ENCODE data around the gene NAA30. TPM values are rescaled to one million over a fixed set of nuclear protein-coding genes. Genes with fewer than 3 reads are reported as not detected.

Gene NAA30
- total and polyA plus RNA-seq, 2 of the 8 experiments (the other 6 are each of a cell fraction or from before 2014, with no cell fraction given), result 4.2 to 21.9 TPM

- Histone ChIP-seq H3K4me1 (replicated peaks in 1 of 4; ENCODE audit: control insufficient read depth in 3 of 4, insufficient read depth in 4 of 4, low read length in 3 of 4) (no peaks in the 10 kb centered on the region), H4K91ac (replicated peaks; ENCODE audit: insufficient read length, low read length) (no peak overlapping the region), H3K79me1 (ENCODE audit: low read depth, low read length) (no peaks in the 10 kb centered on the region), H3K18ac (ENCODE audit: extremely low read depth, low read length) (no peak overlapping the region), H3K27ac (ENCODE audit: low read depth, low read length) (no peak overlapping the region), H3K4ac (replicated peaks; ENCODE audit: insufficient read length, low read depth, low read length) (no peak overlapping the region), H2AFZ (ENCODE audit: low read length) (no peak overlapping the region), H3K4me3 (ENCODE audit: extremely low read depth in 1 of 4, insufficient read depth in 2 of 4, low read depth in 3 of 4, low read length in 4 of 4) (no peak overlapping the region), H2BK120ac (replicated peaks; ENCODE audit: low read depth, low read length) (no peak overlapping the region), H3K9me3 (ENCODE audit: insufficient read depth in 2 of 2, low read depth in 1 of 2, low read length in 1 of 2) (no peaks in the 10 kb centered on the region), H3K23me2 (ENCODE audit: low read depth, low read length) (no peaks in the 10 kb centered on the region), H2BK20ac (ENCODE audit: low read length) (no peak overlapping the region), H3K9ac (replicated peaks in 1 of 4; ENCODE audit: extremely low read depth in 1 of 4, low read depth in 3 of 4, low read length in 3 of 4) (no peak overlapping the region), H2AK5ac (ENCODE audit: low read depth, low read length) (no peak overlapping the region), H4K5ac (ENCODE audit: insufficient read length, low read depth, low read length) (no peak overlapping the region), H3K36me3 (ENCODE audit: control insufficient read depth in 2 of 4, insufficient read depth in 4 of 4, low read length in 3 of 4) (no peaks in the 10 kb centered on the region), H3K4me2 (ENCODE audit: insufficient read depth in 1 of 2, low read depth in 2 of 2, low read length in 2 of 2) (no peak overlapping the region), H3K14ac (ENCODE audit: insufficient read length) (no peak overlapping the region), H3K23ac (ENCODE audit: insufficient read length) (no peak overlapping the region), H3K56ac (replicated peaks; ENCODE audit: insufficient read length, low read depth, low read length) (no peak overlapping the region), H2BK15ac (ENCODE audit: low read length) (no peak overlapping the region), H3K79me2 (ENCODE audit: control insufficient read depth in 1 of 2, insufficient read depth in 2 of 2, low read length in 2 of 2) (no peaks in the 10 kb centered on the region), H4K20me1 (replicated peaks in 1 of 2; ENCODE audit: control insufficient read depth in 1 of 2, insufficient read depth in 2 of 2, low read length in 2 of 2) (peaks cover 0 to 1% of the 10 kb centered on the region in 2 experiments), H2BK12ac (ENCODE audit: low read depth, low read length) (no peak overlapping the region), H3K27me3 (replicated peaks in 1 of 4; ENCODE audit: control insufficient read depth in 3 of 4, extremely low read depth in 1 of 4, insufficient read depth in 3 of 4, low read length in 3 of 4) (no peaks in the 10 kb centered on the region), H4K8ac (ENCODE audit: extremely low read depth, insufficient read depth, low read length) (no peak overlapping the region), H2BK5ac (ENCODE audit: low read depth, low read length) (no peak overlapping the region)
- POLR2A ChIA-PET (ENCODE audit: partially characterized antibody), result no interaction called here
- WGBS, 2 experiments (ENCODE audit: extremely low coverage in 1 of 2, insufficient coverage in 1 of 2, insufficient read length in 1 of 2, insufficient replicate concordance in 2 of 2, low coverage in 1 of 2, low lambda C conversion rate in 2 of 2, missing lambda C conversion rate in 1 of 2), result 92% methylated on average over 5 of the region's 5 CpGs; no CpG with 5 or more reads in 1 of the 2 experiments
- DNase-seq (ENCODE audit: low read depth in 1 of 2, low spot score in 2 of 2) (no peak), FAIRE-seq (no peak)
- CTCF ChIA-PET (ENCODE audit: partially characterized antibody), result no interaction called here
- TF ChIP-seq MAFK (IDR thresholded peaks at IDR 0.05; ENCODE audit: low read depth, low read length) (no peak), JUN (IDR thresholded peaks at IDR 0.05; ENCODE audit: low read depth, low read length) (no peak), KDM4A (IDR thresholded peaks at IDR 0.05; ENCODE audit: low read depth, low read length, severe bottlenecking) (no peak), KDM1A (IDR thresholded peaks at IDR 0.05; ENCODE audit: borderline replicate concordance, low read length) (no peak), ATF3 (IDR thresholded peaks at IDR 0.05; ENCODE audit: insufficient read depth, low read depth, low read length) (no peak), SP2 (IDR thresholded peaks at IDR 0.05; ENCODE audit: low read length) (no peak), TAF7 (optimal IDR thresholded peaks at IDR 0.05; ENCODE audit: borderline replicate concordance, low read depth, low read length) (no peak), TCF12 (IDR thresholded peaks at IDR 0.05; ENCODE audit: low read depth, low read length) (no peak), RXRA (IDR thresholded peaks at IDR 0.05; ENCODE audit: insufficient read depth, low read depth, low read length) (no peak), CHD1 (IDR thresholded peaks at IDR 0.05; ENCODE audit: low read depth, low read length) (no peak), CTBP2 (IDR thresholded peaks at IDR 0.05; ENCODE audit: borderline replicate concordance, insufficient read depth, insufficient read length, low read length) (no peak), SIRT6 (IDR thresholded peaks at IDR 0.05; ENCODE audit: low read length) (no peak), CREB1 (IDR thresholded peaks at IDR 0.05) (no peak), SUZ12 (IDR thresholded peaks at IDR 0.05; ENCODE audit: low read length) (no peak), EGR1 (IDR thresholded peaks at IDR 0.05; ENCODE audit: borderline replicate concordance, low read depth, low read length) (no peak)
Measured at GRCh38 chr14:57461777-57462320, 71.5 kb downstream of the NAA30 start.

All from H1 (cell line).